GM10847 (cell line): ENCODE results near the gene ABHD15.

Experiments used
- POLR2A ChIP-seq: IDR thresholded peaks from 2 replicates; pipeline ENCODE4 v1.6.1; 2011; ENCODE audit not compliant: insufficient read length; ENCODE audit errors: extremely low read depth

The ABHD15 gene

GRCh38 chr17:29589524-29590410 is 22.9 kb upstream of the ABHD15 start, which contains the start of gene GIT1:
Gene GIT1 (minus strand): TSS chr17:29589648. CDS start chr17:29589378, 270 bp downstream.
- TF ChIP-seq POLR2A, result peak; percentile 53

- TF ChIP-seq POLR2A, result no peak
Observed at GRCh38 chr17:29588562-29589411, 21.9 kb upstream of the ABHD15 start.

- no peak for TF ChIP-seq POLR2A
Observed at GRCh38 chr17:29588017-29588561, 21.3 kb upstream of the ABHD15 start.

DNA sequence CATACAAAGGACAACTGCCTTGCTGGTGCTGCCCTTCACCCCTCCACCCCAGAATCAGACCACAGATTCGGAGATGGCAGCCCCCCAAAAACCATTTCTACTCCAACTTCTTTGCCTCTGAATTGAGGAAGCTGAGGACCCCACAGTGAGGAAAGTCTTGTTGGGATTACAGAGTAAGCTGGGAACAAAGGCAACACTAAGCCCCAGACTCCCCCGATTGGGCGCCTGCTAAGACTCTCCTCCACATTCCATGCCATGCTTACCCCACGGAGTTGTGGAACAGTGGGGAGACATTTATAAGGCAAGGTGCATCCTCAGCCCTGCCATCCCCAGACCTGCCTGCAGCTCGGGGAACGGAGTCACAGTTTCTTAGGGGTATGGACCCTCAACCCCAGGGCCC is 20.8 kb upstream of the ABHD15 start:
- TF ChIP-seq POLR2A, result no peak

- TF ChIP-seq POLR2A, result no peak
Observed at GRCh38 chr17:29586676-29587469, 20.0 kb upstream of the ABHD15 start.

GRCh38 chr17:29585080-29585751 is 18.4 kb upstream of the ABHD15 start:
- no peak for TF ChIP-seq POLR2A

DNA sequence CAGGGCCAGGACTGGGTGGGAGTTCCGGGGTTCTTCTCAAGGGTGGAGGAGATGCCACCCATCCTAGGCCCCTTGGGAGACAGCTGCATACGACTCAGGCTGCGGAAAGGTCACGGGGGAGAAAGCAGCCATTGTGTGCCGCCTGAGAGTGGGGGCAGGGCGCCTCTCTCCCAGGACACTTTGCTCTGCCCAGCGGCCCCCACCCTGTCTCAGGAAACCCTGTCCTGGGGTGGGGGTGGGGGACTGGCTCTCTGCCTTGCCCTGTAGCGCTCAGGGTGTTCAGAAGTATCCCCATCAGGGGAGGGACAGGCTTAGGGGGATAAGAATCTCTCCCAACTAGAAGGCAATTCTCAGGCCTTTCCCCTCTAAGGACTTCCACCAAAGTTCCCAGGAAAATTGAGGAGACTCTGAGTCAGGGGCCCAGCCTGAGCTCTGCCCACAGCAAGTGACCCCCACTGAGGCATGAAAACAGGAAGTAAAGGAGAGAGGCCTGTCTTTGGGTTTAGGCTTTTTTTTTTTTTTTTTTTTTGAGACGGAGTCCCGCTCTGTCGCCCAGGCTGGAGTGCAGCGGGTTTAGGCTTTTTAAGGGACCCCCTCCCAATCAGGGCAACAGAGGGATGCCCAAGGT is 17.7 kb upstream of the ABHD15 start:
- TF ChIP-seq POLR2A, result no peak

DNA sequence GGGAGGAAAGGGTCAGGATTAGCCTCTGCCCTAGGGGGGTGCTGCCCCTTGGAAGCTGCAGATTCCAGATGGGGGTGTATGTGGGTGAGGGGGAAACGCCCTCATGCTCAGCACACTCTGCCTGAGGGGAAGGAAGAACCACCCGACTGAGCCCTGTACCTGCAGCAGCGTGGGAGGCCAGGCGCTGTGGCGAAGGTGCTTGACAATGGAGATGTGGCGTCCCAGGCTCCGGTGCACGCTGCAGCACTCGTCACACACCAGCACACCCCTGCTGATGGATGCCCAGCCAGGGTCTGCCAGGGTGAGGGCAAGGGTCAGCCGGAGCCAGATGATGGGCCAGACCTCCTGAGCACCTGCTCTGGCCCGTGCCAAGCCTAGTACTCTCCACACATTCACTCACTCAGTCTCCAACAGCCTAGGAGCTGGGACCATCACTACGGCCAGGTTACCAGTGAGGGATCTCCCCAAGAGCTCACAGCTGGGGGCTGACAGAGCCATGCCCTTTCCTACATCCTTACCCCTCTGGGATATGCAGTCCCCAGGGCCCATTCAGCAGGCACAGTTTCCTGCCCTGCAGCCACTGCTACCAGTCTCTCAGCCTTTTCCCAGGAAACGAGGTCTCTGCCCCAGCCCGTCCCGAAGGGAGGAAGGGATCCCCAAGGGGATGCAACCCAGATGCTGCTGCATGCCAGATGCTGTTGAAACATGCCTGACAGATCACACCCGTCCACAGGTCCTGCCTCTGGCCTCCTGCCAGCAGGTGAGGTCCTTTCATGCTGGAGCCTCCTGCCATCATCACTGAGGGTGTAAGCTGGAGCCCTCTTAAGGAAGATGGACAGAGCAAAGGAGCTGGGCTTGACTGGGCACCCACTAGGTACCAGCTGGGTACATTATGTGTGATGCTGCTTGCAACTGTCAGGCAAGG is 16.7 kb upstream of the ABHD15 start:
- TF ChIP-seq POLR2A, result no peak

GRCh38 chr17:29582772-29583171 is 15.9 kb upstream of the ABHD15 start:
- no peak for TF ChIP-seq POLR2A

DNA sequence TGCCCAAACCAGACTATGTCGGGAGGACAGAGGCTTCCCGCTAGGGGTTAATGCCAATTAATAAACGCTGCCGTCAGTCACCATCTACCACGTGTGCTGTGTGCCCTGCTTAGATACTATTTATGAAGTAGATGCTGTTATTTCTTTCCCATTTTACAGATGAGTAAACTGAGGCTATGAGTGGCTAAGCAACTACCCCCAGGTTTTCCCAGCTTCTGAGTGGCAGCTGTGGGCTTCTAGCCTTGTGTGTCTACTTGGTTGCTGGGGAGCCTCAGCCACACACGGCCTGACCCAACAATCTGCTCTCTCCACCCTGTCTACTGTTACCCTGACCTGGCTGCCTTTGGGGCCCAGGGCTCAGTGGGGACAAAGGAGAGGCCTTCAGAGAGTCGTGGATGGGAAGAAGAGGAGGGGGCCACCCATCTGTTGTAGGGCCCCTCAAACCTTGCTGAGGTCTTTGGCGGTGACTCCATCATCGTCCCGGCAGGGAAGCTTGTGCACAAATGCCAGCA is 15.5 kb upstream of the ABHD15 start:
- no peak for TF ChIP-seq POLR2A

GRCh38 chr17:29581583-29582253 is 14.9 kb upstream of the ABHD15 start:
- no peak for TF ChIP-seq POLR2A
